HCT116 (cell line): ENCODE measurements around the gene ACTRT2. TPM values are rescaled to one million over a fixed set of nuclear protein-coding genes. Genes with fewer than 3 reads are reported as not detected.

Experiments used
- ATAC-seq: fragments of 200-7000 bp; cut with Tn5 transposase; 2 replicates; pipeline ENCODE4 v1.9.1; 2020; ENCODE audit warnings: mild to moderate bottlenecking, moderate library complexity
- BruUV-seq: library from RNA; stranded (reverse); fragments of 400-500 nt; replicated peaks from 2 replicates; lab custom pipeline; 2021; lab: Mats Ljungman, UMichigan
- CTCF ChIA-PET: fragments of 300-600 bp; sonication (Branson Sonifier 250); formaldehyde crosslinking; loops from one replicate; lab custom pipeline; 2021; ENCODE audit warnings: antibody characterized with exemption; lab: Charles Lee
- POLR2A ChIA-PET: fragments of 300-600, 350-600 bp; sonication (Branson Sonifier 250); formaldehyde crosslinking; loops from one replicate; lab custom pipeline; 2021; ENCODE audit warnings: antibody characterized with exemption; lab: Charles Lee
- RAD21 ChIA-PET, 2 experiments: fragments of 300-600 bp; sonication (Branson Sonifier 250); formaldehyde crosslinking; loops; one replicate each; lab custom pipeline; 2023; ENCODE audit warnings: low total read pairs in 2 of 2; ENCODE audit not compliant: uncharacterized antibody in 2 of 2, unreplicated experiment in 2 of 2, low non-redundant PET in 1 of 2; lab: Charles Lee
- DNase-seq: peaks from one replicate; pipeline ENCODE4 v3.0.0-alpha.2; 2010; ENCODE audit warnings: low read depth, low spot score
- H2AFZ ChIP-seq: fragments of 200-600 bp; shearing (Covaris generic), sonication (generic); 2 replicates; pipeline ENCODE4 v1.6.1; 2017; ENCODE audit warnings: low read depth, mixed run types, mixed read lengths, antibody characterized with exemption, low read length; ENCODE audit not compliant: poor library complexity, severe bottlenecking
- H3K27ac ChIP-seq: 2 replicates; pipeline ENCODE4 v1.5.1; 2012; ENCODE audit warnings: low read depth, low read length
- H3K27me3 ChIP-seq: fragments of 200-600 bp; sonication (generic); 2 replicates; pipeline ENCODE4 v1.6.1; 2016; ENCODE audit warnings: mixed run types, low read length, mixed read lengths; ENCODE audit not compliant: insufficient read depth
- H3K36me3 ChIP-seq, 2 experiments: fragments of 200-500 bp in 1 of 2; fragments of 200-600 bp in 1 of 2; sonication (Bioruptor generic) in 1 of 2; sonication (generic) in 1 of 2; 2 replicates each; pipeline versions ENCODE4 v1.5.1 to v1.6.1; 2014 to 2016; ENCODE audit warnings: low read length in 2 of 2, inconsistent platforms in 1 of 2, mixed read lengths in 1 of 2, mixed run types in 1 of 2; ENCODE audit not compliant: insufficient read depth in 2 of 2, control insufficient read depth in 1 of 2
- H3K4me1 ChIP-seq, 2 experiments: fragments of 200-600 bp in 1 of 2; sonication (generic) in 1 of 2; 2 replicates each; pipeline versions ENCODE4 v1.5.1 to v1.6.1; 2012 to 2017; ENCODE audit warnings: low read length in 2 of 2, inconsistent platforms in 1 of 2, mild to moderate bottlenecking in 1 of 2, mixed read lengths in 1 of 2, mixed run types in 1 of 2, moderate library complexity in 1 of 2; ENCODE audit not compliant: insufficient read depth in 2 of 2, control insufficient read depth in 1 of 2
- H3K4me2 ChIP-seq: fragments of 200-600 bp; sonication (generic); 2 replicates; pipeline ENCODE4 v1.6.1; 2017; ENCODE audit warnings: mixed run types, low read length, mixed read lengths
- H3K4me3 ChIP-seq, 2 experiments: fragments of 200-600 bp in 1 of 2; sonication (generic) in 1 of 2; replicated peaks in 1 of 2; 2 replicates each; pipeline ENCODE4 v1.5.1; 2011 to 2016; ENCODE audit warnings: low read length in 2 of 2, control low read depth in 1 of 2, low read depth in 1 of 2, mild to moderate bottlenecking in 1 of 2, mixed read lengths in 1 of 2, mixed run types in 1 of 2
- H3K79me2 ChIP-seq: fragments of 200-600 bp; sonication (generic); 2 replicates; pipeline ENCODE4 v1.6.1; 2017; ENCODE audit warnings: mild to moderate bottlenecking, mixed run types, low read length, moderate library complexity, mixed read lengths; ENCODE audit not compliant: insufficient read depth
- H3K9ac ChIP-seq: fragments of 200-600 bp; sonication (generic); 2 replicates; pipeline ENCODE4 v1.6.1; 2016; ENCODE audit warnings: low read length, mixed read lengths
- H3K9me2 ChIP-seq: fragments of 200-600 bp; sonication (generic), shearing (Covaris generic); 2 replicates; pipeline ENCODE4 v1.6.1; 2017; ENCODE audit warnings: mixed run types, mild to moderate bottlenecking, moderate library complexity; ENCODE audit not compliant: insufficient read depth
- H3K9me3 ChIP-seq, 2 experiments: fragments of 200-500 bp in 1 of 2; fragments of 200-600 bp in 1 of 2; sonication (Bioruptor generic) in 1 of 2; sonication (generic) in 1 of 2; 2 replicates each; pipeline ENCODE4 v1.6.1; 2014 to 2017; ENCODE audit warnings: low read length in 2 of 2, mixed read lengths in 2 of 2, inconsistent platforms in 1 of 2, low read depth in 1 of 2, mild to moderate bottlenecking in 1 of 2, mixed run types in 1 of 2, moderate library complexity in 1 of 2; ENCODE audit not compliant: control insufficient read depth in 1 of 2, insufficient read depth in 1 of 2
- H4K20me1 ChIP-seq: fragments of 200-600 bp; sonication (generic), shearing (Covaris generic); 2 replicates; pipeline ENCODE4 v1.6.1; 2017; ENCODE audit warnings: mixed run types, mild to moderate bottlenecking, moderate library complexity; ENCODE audit not compliant: insufficient read depth
- CBX3 ChIP-seq: IDR thresholded peaks from 2 replicates; pipeline ENCODE4 v1.6.1; 2012; ENCODE audit warnings: low read depth
- CEBPB ChIP-seq: IDR thresholded peaks from 2 replicates; pipeline ENCODE4 v1.6.1; 2012; ENCODE audit warnings: low read depth
- EGR1 ChIP-seq: IDR thresholded peaks from 2 replicates; pipeline ENCODE4 v1.6.1; 2012; ENCODE audit warnings: low read depth
- ELF1 ChIP-seq: IDR thresholded peaks from 2 replicates; pipeline ENCODE4 v1.6.1; 2012; ENCODE audit warnings: low read depth, borderline replicate concordance
- EZH2 ChIP-seq: fragments of 200-600 bp; sonication (generic); IDR thresholded peaks from 2 replicates; pipeline ENCODE4 v1.6.1; 2017; ENCODE audit warnings: antibody characterized with exemption, mixed run types
- JUND ChIP-seq: IDR thresholded peaks from 2 replicates; pipeline ENCODE4 v1.6.1; 2012
- POLR2A ChIP-seq: IDR thresholded peaks from 2 replicates; pipeline ENCODE4 v1.7.0; 2011; ENCODE audit warnings: borderline replicate concordance; ENCODE audit not compliant: insufficient read depth, insufficient read length; ENCODE audit errors: extremely low read depth
- POLR2AphosphoS5 ChIP-seq: IDR thresholded peaks from 2 replicates; pipeline ENCODE4 v1.6.1; 2011; ENCODE audit warnings: mild to moderate bottlenecking, low read depth, low read length, moderate library complexity
- RAD21 ChIP-seq: IDR thresholded peaks from 2 replicates; pipeline ENCODE4 v1.6.1; 2012; ENCODE audit warnings: low read depth, mild to moderate bottlenecking
- REST ChIP-seq: IDR thresholded peaks from 2 replicates; pipeline ENCODE4 v1.6.1; 2012; ENCODE audit warnings: low read depth
- SIN3A ChIP-seq: IDR thresholded peaks from 2 replicates; pipeline ENCODE4 v1.6.1; 2012; ENCODE audit warnings: low read depth
- SP1 ChIP-seq: IDR thresholded peaks from 2 replicates; pipeline ENCODE4 v1.6.1; 2012; ENCODE audit warnings: low read depth
- TCF7L2 ChIP-seq: IDR thresholded peaks from 2 replicates; pipeline ENCODE4 v1.7.0; 2011; ENCODE audit warnings: borderline replicate concordance, inconsistent platforms; ENCODE audit not compliant: insufficient read depth, insufficient read length; ENCODE audit errors: extremely low read depth
- YY1 ChIP-seq: IDR thresholded peaks from 2 replicates; pipeline ENCODE4 v1.6.1; 2011; ENCODE audit warnings: low read length, low read depth, moderate library complexity, mild to moderate bottlenecking; ENCODE audit not compliant: insufficient replicate concordance; ENCODE audit errors: extremely low read depth
- ZNF274 ChIP-seq: fragments of 200-500 bp; sonication (Bioruptor generic); IDR thresholded peaks from 2 replicates; pipeline ENCODE4 v1.6.1; 2014; ENCODE audit warnings: mild to moderate bottlenecking, low read depth, low read length, inconsistent platforms
- intact Hi-C: fragments of 100-400 bp; cut with micrococcal nuclease; formaldehyde crosslinking; loops from 2 replicates; pipeline ENCODE4 v1.10.0; 2022
- total RNA-seq: library from RNA; stranded (reverse); gene quantifications from one replicate; pipeline ENCODE4 v1.2.1, GENCODE V29; 2021; ENCODE audit not compliant: unreplicated experiment
- TF ChIP-seq, protein P1 (sequence below): IDR thresholded peaks from 2 replicates; pipeline ENCODE4 v1.6.1; 2012

Gene ACTRT2
- total RNA-seq, 1 experiment from 2014 or later: not detected

GRCh38 chr1:3018576-3018975 lies 2.7 kb upstream of the ACTRT2 start:
- DNase-seq: no peak
- Histone ChIP-seq H3K9me2 (no peaks in the 10 kb centered on the region), H3K27ac (no peak overlapping the region), H3K9ac (no peak overlapping the region), H3K4me3 (no peak overlapping the region), H2AFZ (no peak overlapping the region), H3K79me2 (no peaks in the 10 kb centered on the region), H3K27me3 (no peaks in the 10 kb centered on the region), H3K4me1 (no peaks in the 10 kb centered on the region), H4K20me1 (no peaks in the 10 kb centered on the region), H3K4me2 (no peak overlapping the region), H3K36me3 (no peaks in the 10 kb centered on the region), H3K9me3 (no peaks in the 10 kb centered on the region)
- ChIA-PET POLR2A (no interaction called here), CTCF (no interaction called here), RAD21 (no interaction called here)
- ATAC-seq: no peak
- intact Hi-C loops: no loop called here
- TF ChIP-seq CEBPB (no peak), REST (no peak), TCF7L2 (no peak), EZH2 (no peak)
- TF ChIP-seq, protein P1, sequence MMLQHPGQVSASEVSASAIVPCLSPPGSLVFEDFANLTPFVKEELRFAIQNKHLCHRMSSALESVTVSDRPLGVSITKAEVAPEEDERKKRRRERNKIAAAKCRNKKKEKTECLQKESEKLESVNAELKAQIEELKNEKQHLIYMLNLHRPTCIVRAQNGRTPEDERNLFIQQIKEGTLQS: no peak
- no TSS peak for BruUV-seq

- H3K79me2 ChIP-seq: no peaks in the 10 kb centered on the region
- POLR2A ChIA-PET: no interaction called here
- no peaks in the 10 kb centered on the region for H3K9me2 ChIP-seq
- TF ChIP-seq ELF1 (no peak), TCF7L2 (no peak), EGR1 (no peak), EZH2 (no peak), POLR2AphosphoS5 (no peak), SIN3A (no peak), YY1 (no peak), SP1 (no peak), ZNF274 (no peak), POLR2A (no peak), JUND (no peak), CBX3 (no peak), RAD21 (no peak)
- no peak for DNase-seq
- H3K9ac ChIP-seq: no peak overlapping the region
- no peak overlapping the region for H3K4me3 ChIP-seq
- no peaks in the 10 kb centered on the region for H4K20me1 ChIP-seq
- no TSS peak for BruUV-seq
- H3K36me3 ChIP-seq: no peaks in the 10 kb centered on the region
- H3K4me1 ChIP-seq: no peaks in the 10 kb centered on the region
- RAD21 ChIA-PET: no interaction called here
- H3K27me3 ChIP-seq: no peaks in the 10 kb centered on the region
- CTCF ChIA-PET: no interaction called here
- H3K9me3 ChIP-seq: no peaks in the 10 kb centered on the region
- no peak overlapping the region for H3K4me2 ChIP-seq
- no peak overlapping the region for H2AFZ ChIP-seq
- intact Hi-C loops: no loop called here
- ATAC-seq: no peak
- no peak overlapping the region for H3K27ac ChIP-seq
Observed at GRCh38 chr1:3019007-3019515, 2.2 kb upstream of the ACTRT2 start.
